ENCODE results near the gene MED16. TPM values are rescaled to one million over a fixed set of nuclear protein-coding genes. Genes with fewer than 3 reads are reported as not detected.

Gene MED16
- total and polyA plus RNA-seq, 10 of the 15 experiments (the other 5 are each of a cell fraction or from before 2014, with no cell fraction given), result 0.56 to 51.1 (median 13.6) TPM

GRCh38 chr19:876089-876488 lies 16.9 kb downstream of the MED16 start:
- TF ChIP-seq MLLT1 (IDR thresholded peaks at IDR 0.05) (no peak), ZSCAN29 (IDR thresholded peaks at IDR 0.05) (no peak)
- intact Hi-C loops (cut with micrococcal nuclease; ENCODE audit: unreplicated experiment), result no loop called here
- WGBS (ENCODE audit: insufficient coverage, insufficient replicate concordance, low lambda C conversion rate, missing lambda C conversion rate), result 93% methylated on average over 17 of the region's 18 CpGs
- Histone ChIP-seq H2AFZ (ENCODE audit: control insufficient read depth, low read depth, low read length) (no peak overlapping the region), H3K4me2 (ENCODE audit: control insufficient read depth, insufficient read depth) (no peak overlapping the region), H3K4me3 (no peak overlapping the region), H3K79me2 (ENCODE audit: control insufficient read depth, insufficient read depth, low read length) (no peaks in the 10 kb centered on the region), H3K36me3 (ENCODE audit: control insufficient read depth in 2 of 2, insufficient read depth in 2 of 2, low read length in 1 of 2) (no peaks in the 10 kb centered on the region; a peak in 1 of 4 replicates), H3K27ac (ENCODE audit: control insufficient read depth, insufficient read depth) (no peak overlapping the region), H3K9ac (ENCODE audit: control insufficient read depth, insufficient read depth, low read length) (no peak overlapping the region), H3K9me3 (replicated peaks; ENCODE audit: control insufficient read depth, insufficient read depth, low read length) (no peaks in the 10 kb centered on the region), H4K20me1 (ENCODE audit: control insufficient read depth, insufficient read depth) (no peaks in the 10 kb centered on the region), H3K4me1 (ENCODE audit: control insufficient read depth, insufficient read depth, low read length) (no peaks in the 10 kb centered on the region), H3K27me3 (replicated peaks in 1 of 2; ENCODE audit: control insufficient read depth in 2 of 2, insufficient read depth in 2 of 2, low read length in 1 of 2) (no peaks in the 10 kb centered on the region)
- RAD21 ChIA-PET (ENCODE audit: unreplicated experiment), result no interaction called here
- ATAC-seq, result no peak
- SMC1A ChIA-PET (ENCODE audit: uncharacterized antibody, unreplicated experiment), result no interaction called here
- no peak for DNase-seq (ENCODE audit: low read depth, low spot score)
- no peak for FAIRE-seq
- POLR2A ChIA-PET, result no interaction called here
- CTCF ChIA-PET, result no interaction called here
- in situ Hi-C loops (cut with MboI), result no loop called here
- BruUV-seq (replicated peaks), result no TSS peak

- intact Hi-C loops (cut with micrococcal nuclease; ENCODE audit: unreplicated experiment), result no loop called here
- H4K20me1 ChIP-seq (ENCODE audit: control insufficient read depth, insufficient read depth), result no peaks in the 10 kb centered on the region
- H3K4me2 ChIP-seq (ENCODE audit: control insufficient read depth, insufficient read depth), result no peak overlapping the region
- no peaks in the 10 kb centered on the region for H3K9me3 ChIP-seq (replicated peaks; ENCODE audit: control insufficient read depth, insufficient read depth, low read length)
- ATAC-seq, result no peak
- WGBS (ENCODE audit: insufficient coverage, insufficient replicate concordance, low lambda C conversion rate, missing lambda C conversion rate), result 95% methylated on average over 21 of the region's 28 CpGs
- RAD21 ChIA-PET (ENCODE audit: unreplicated experiment), result no interaction called here
- no peak overlapping the region for H3K9ac ChIP-seq (ENCODE audit: control insufficient read depth, insufficient read depth, low read length)
- POLR2A ChIA-PET, result no interaction called here
- in situ Hi-C loops (cut with MboI), result no loop called here
- no peak overlapping the region for H2AFZ ChIP-seq (ENCODE audit: control insufficient read depth, low read depth, low read length)
- SMC1A ChIA-PET (ENCODE audit: uncharacterized antibody, unreplicated experiment), result no interaction called here
- no peaks in the 10 kb centered on the region; a peak in 2 of 4 replicates for H3K36me3 ChIP-seq (ENCODE audit: control insufficient read depth in 2 of 2, insufficient read depth in 2 of 2, low read length in 1 of 2)
- no peaks in the 10 kb centered on the region for H3K79me2 ChIP-seq (ENCODE audit: control insufficient read depth, insufficient read depth, low read length)
- BruUV-seq (replicated peaks), result no TSS peak
- H3K4me3 ChIP-seq, result no peak overlapping the region
- FAIRE-seq, result no peak
- no peak overlapping the region for H3K27ac ChIP-seq (ENCODE audit: control insufficient read depth, insufficient read depth)
- peak; percentile 13; the same call in 1 of the 2 replicates for TF ChIP-seq POLR2A (IDR thresholded peaks at IDR 0.05; ENCODE audit: low read depth, low read length)
- TF ChIP-seq USF1 (IDR thresholded peaks at IDR 0.05; ENCODE audit: borderline replicate concordance, extremely low read length, insufficient read depth, low read depth, low read length), result no peak
- no peak for TF ChIP-seq SMAD1 (IDR thresholded peaks at IDR 0.05; ENCODE audit: low read depth, partially characterized antibody)
- no peak for DNase-seq (ENCODE audit: low read depth, low spot score)
- no peaks in the 10 kb centered on the region for H3K4me1 ChIP-seq (ENCODE audit: control insufficient read depth, insufficient read depth, low read length)
- no peaks in the 10 kb centered on the region for H3K27me3 ChIP-seq (replicated peaks in 1 of 2; ENCODE audit: control insufficient read depth in 2 of 2, insufficient read depth in 2 of 2, low read length in 1 of 2)
- CTCF ChIA-PET, result no interaction called here
Observed at GRCh38 chr19:875265-875879, 17.6 kb downstream of the MED16 start.
